AG04449 (cell line): ENCODE measurements around the gene SLC8A2.

Experiments used
- CTCF ChIA-PET: fragments of 350-600 bp; formaldehyde crosslinking; extraction: SDS; loops from one replicate; lab custom pipeline; 2021; ENCODE audit warnings: antibody characterized with exemption; lab: Yijun Ruan, JAX
- POLR2A ChIA-PET: fragments of 400-600, 350-600 bp; formaldehyde crosslinking; extraction: SDS; loops from one replicate; lab custom pipeline; 2020; ENCODE audit warnings: antibody characterized with exemption, inconsistent platforms; lab: Yijun Ruan, JAX
- DNase-seq: peaks from one replicate; pipeline ENCODE4 v3.0.0-alpha.2; 2010; ENCODE audit warnings: low read depth, low spot score
- H3K4me3 ChIP-seq: 2 replicates; pipeline ENCODE4 v1.5.1; 2011; ENCODE audit warnings: low read depth, mild to moderate bottlenecking, control low read depth, low read length
- TF ChIP-seq, protein P1 (sequence below): IDR thresholded peaks from one replicate; pipeline ENCODE4 v1.5.1; 2011; ENCODE audit warnings: mild to moderate bottlenecking, moderate library complexity, low read length, control low read depth, inconsistent platforms; ENCODE audit not compliant: insufficient read depth; ENCODE audit errors: missing control alignments

SLC8A2 gene

DNA sequence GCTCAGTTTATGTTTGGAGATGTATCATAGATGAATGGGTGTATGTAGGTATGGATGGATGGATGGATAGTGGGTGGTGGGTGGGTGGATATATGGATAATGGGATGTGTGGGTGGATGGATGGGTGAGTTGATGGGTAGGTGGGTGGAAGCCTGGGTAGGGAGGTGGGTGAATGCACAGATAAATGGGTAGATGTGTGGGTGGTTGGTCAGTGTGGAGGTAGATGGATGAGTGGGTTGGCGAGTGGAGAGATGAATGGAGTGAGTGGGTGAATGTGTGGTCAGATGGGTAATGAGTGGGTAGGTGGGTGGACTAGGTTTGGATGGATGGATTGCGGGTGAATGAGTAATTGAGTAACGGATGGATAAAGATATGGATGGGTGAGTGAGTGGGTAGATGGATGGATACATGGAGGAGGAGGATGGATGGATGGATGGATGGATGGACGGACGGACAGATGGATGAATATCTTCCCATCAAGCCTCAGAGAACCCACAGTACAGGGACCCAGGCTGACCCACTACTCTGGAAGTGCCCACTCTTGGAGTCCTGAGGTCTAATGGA is 65.8 kb downstream of the SLC8A2 start:
- ChIA-PET CTCF (no interaction called here), POLR2A (no interaction called here)
- TF ChIP-seq, protein P1, sequence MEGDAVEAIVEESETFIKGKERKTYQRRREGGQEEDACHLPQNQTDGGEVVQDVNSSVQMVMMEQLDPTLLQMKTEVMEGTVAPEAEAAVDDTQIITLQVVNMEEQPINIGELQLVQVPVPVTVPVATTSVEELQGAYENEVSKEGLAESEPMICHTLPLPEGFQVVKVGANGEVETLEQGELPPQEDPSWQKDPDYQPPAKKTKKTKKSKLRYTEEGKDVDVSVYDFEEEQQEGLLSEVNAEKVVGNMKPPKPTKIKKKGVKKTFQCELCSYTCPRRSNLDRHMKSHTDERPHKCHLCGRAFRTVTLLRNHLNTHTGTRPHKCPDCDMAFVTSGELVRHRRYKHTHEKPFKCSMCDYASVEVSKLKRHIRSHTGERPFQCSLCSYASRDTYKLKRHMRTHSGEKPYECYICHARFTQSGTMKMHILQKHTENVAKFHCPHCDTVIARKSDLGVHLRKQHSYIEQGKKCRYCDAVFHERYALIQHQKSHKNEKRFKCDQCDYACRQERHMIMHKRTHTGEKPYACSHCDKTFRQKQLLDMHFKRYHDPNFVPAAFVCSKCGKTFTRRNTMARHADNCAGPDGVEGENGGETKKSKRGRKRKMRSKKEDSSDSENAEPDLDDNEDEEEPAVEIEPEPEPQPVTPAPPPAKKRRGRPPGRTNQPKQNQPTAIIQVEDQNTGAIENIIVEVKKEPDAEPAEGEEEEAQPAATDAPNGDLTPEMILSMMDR: no peak

DNA sequence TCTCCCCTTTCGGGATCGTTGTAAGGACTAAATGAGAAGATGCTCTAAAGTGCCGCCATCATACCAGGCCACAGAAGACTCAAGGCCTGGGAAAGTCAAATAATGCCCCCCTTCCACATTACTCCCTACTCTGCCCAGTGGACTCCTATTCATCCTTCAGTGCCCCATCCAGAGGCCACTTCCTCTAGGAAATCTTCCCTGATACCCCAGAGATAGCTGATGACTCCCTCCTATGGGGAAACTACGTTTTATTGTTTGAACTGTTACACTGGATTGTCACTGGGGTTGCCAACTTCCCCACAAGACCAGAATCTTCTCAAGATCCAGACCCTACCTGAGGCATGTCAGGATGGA is 66.5 kb downstream of the SLC8A2 start:
- CTCF ChIA-PET: interaction anchor here (1.2 kb wide), 1 partner anchor 13 kb away, joined by 7 read pairs; no protein-coding TSS in a partner anchor
- TF ChIP-seq, protein P1: no peak
- POLR2A ChIA-PET: no interaction called here

More for the DNA sequence above, 65.8 kb downstream of the SLC8A2 start:
- no peak overlapping the region for H3K4me3 ChIP-seq
- no peak for DNase-seq

DNA sequence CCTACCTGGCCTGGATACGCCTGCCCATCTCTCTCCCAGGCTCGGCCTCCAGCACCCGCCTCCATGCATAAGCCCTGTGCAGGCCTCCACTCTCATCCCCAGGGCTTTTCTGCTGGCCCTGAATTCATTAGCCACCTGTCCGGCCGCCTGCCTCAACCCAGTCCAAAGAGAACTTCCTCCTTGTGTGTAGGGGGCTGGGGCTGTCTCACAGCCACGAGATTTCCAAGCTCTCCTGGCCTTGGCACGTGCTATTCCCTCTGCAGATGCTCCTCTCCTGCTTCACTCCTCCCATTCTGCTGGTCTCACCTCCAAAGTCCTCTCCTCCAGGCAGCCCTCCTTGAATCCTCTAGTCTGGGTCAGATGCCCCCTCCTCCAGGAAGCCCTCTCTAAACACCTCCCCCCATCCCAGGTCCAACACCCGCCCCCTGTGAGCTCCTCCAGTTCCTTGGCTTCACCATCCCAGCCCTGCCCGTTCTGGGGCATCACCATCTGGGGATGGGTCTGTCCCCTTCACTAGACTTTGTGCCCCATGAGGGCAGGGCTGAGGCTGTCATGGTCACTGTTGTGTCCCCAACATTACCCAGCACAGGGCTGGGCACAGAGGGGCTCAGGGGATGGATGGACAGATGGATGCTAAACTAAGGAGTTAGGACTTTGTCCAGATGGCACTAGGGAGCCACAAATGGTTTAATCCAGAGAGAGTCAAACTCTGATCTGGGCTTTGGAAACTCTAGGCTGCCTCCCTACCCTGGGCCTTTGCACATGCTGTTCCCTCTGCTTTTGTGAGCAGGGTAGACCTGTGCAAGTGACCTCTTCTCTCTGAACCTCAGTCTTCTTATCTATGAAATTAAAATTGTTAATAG is 67.1 kb downstream of the SLC8A2 start:
- POLR2A ChIA-PET: no interaction called here
- CTCF ChIA-PET: interaction anchor here (1.2 kb wide), 1 partner anchor 13 kb away, joined by 7 read pairs; no protein-coding TSS in a partner anchor

More for the DNA sequence above, 66.5 kb downstream of the SLC8A2 start:
- no peak for DNase-seq
- no peak overlapping the region for H3K4me3 ChIP-seq

DNA sequence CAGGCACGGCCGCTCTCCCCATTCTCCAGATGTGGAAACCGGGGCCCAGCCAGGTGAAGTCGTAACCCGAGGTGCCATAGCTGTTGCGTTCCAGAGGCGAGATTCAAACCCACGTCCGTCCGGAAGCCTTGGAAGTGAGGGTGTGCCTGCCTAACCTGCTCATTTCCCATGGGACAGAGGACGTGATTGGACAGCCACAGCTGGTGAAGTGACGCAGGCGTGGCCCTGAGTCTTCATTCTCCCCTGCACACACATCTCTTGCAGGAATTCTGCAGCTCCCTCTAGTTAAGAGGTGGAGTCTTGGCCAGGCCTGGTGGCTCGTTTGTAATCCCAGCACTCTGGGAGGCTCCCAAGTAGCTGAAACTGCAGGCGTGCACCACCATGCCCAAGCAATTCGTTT is 69.2 kb downstream of the SLC8A2 start:
- TF ChIP-seq, protein P1: no peak
- ChIA-PET POLR2A (no interaction called here), CTCF (interaction anchor here (1.0 to 5.1 kb wide), 3 partner anchors 12 to 107 kb away, joined by 3 to 45 read pairs (median 5); partner anchors contain the start of gene DHX34)

More for the DNA sequence above, 67.1 kb downstream of the SLC8A2 start:
- TF ChIP-seq, protein P1: no peak
- no peak overlapping the region for H3K4me3 ChIP-seq
- DNase-seq: no peak

DNA sequence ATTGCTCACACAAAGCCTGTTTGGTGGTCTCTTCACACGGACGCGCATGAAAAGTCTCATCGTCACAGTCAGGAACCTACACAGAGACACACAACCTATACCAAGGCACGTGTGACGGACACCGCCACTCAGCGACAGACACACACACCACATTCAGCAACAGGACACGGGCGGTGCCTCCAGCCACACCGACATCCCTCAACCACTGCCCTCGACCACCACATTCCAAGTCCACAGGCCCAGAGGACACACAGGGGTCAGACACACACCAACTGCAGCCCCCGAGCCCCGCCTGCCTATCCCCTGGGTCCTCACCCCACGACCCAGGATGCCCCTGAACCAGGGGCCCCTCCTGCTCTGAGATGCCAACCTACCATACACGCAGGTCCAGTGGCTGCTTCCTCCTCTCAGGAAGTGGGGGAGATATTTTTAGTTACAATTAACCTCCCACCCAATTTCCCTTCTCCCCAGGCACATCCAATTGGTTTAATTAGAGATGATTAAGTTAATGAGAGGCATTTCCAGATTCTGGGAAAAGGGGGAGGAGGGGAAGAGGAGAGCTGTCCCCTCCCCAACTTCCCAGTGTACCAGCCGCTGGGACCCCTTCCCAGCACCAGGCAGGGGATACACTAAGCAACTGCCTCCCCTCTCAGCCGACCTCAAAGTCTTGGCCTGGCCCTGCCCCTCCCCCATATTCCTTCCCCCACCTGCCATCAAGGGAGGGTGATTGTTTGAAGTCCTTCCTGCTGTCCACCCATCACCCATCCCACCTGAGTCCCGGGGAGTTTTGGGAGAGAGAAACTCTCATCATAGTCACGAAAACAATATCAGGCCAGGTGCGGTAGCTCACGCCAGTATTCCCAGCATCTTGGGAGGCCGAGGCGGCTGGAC is 72.7 kb downstream of the SLC8A2 start:
- no peak for DNase-seq
- TF ChIP-seq, protein P1: no peak
- CTCF ChIA-PET: interaction anchor here (1.7 to 5.1 kb wide), 2 partner anchors 8 to 50 kb away, joined by 5 to 45 read pairs; no protein-coding TSS in a partner anchor
- no peak overlapping the region for H3K4me3 ChIP-seq
- POLR2A ChIA-PET: interaction anchor here (0.6 kb wide), 1 partner anchor 31 kb away, joined by 3 read pairs; no protein-coding TSS in a partner anchor

More for the DNA sequence above, 69.2 kb downstream of the SLC8A2 start:
- DNase-seq: no peak
- no peak overlapping the region for H3K4me3 ChIP-seq
